ENCODE data around the gene VEZF1. TPM values are rescaled to one million over a fixed set of nuclear protein-coding genes. Genes with fewer than 3 reads are reported as not detected.
A peak's percentile ranks its signal among the peaks of the same experiment; 100 is the strongest.

VEZF1 gene
- total RNA-seq, 1 experiment from 2014 or later, result 78.1 TPM

DNA sequence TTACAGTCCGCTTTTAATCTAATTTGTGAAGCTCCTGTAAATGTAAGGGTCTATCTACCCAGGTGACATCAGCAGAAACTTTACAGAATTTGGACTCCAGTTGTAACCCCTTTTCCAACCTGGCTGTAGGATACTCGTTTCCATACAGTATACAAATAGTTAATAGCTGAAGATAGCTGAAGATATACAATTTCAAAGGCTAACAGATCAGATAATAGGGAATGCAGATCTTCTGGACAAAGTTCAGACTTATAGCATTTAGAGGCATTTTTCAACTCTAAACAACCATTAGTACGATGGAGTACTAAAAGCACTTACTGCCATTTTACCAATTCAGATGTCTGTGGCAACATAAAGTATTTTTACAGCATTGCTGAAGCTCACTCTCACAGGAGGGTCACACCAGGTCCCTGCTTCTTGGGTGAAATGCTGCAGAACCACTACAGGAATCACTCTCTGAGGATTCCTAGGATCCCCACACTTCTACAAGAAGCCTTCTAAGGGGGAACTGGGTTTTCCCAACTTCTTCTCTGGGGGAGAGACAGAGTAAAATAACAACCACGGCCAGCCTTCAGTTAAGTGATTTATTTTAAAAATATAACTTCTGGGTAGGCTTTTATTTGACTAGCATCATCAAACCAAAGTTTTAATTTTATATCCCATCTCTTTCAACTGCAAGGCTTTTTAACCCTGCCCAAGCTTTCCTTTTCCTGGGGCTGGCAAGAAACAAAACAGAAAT is 2.9 kb downstream of the VEZF1 start:
- Histone ChIP-seq H2AFZ (ENCODE audit: low read length) (no peak overlapping the region), H3K79me2 (ENCODE audit: low read length) (peaks cover 77% of the 10 kb centered on the region), H4K20me1 (ENCODE audit: low read length) (peaks cover 43% of the 10 kb centered on the region), H3K4me1 (ENCODE audit: insufficient read depth, low read length) (peaks cover 47% of the 10 kb centered on the region), H3K4me3 (ENCODE audit: low read length) (peak overlapping the region; percentile 80), H3K4me2 (ENCODE audit: low read length) (peak overlapping the region; percentile 96), H3K36me3 (ENCODE audit: low read depth, low read length) (peaks cover 50% of the 10 kb centered on the region), H3K9ac (ENCODE audit: low read length) (peak overlapping the region; percentile 24; the same call in 1 of the 2 replicates), H3K27me3 (ENCODE audit: low read length) (no peaks in the 10 kb centered on the region), H3K9me2 (replicated peaks; ENCODE audit: low read length) (no peaks in the 10 kb centered on the region), H3K27ac (ENCODE audit: low read length) (peak overlapping the region; percentile 40), H3K9me3 (ENCODE audit: low read length) (no peaks in the 10 kb centered on the region), H3F3A (ENCODE audit: low read length, unreplicated experiment) (peaks cover 10% of the 10 kb centered on the region)
- BruUV-seq (replicated peaks), result no TSS peak
- POLR2A ChIA-PET (ENCODE audit: unreplicated experiment), result interaction anchor here (1.0 to 1.1 kb wide), 4 partner anchors 22 to 106 kb away, joined by 4 to 12 read pairs (median 4); partner anchors contain the start of gene SRSF1
- DNase-seq, result no peak
- CTCF ChIA-PET, result interaction anchor here (0.5 to 2.7 kb wide), 6 partner anchors 9 to 188 kb away, joined by 3 to 25 read pairs (median 4); no protein-coding TSS in a partner anchor
- no peak for ATAC-seq
- intact Hi-C loops (cut with micrococcal nuclease), result loop anchor here (2.0 kb wide), 1 partner anchor 28 kb away; no protein-coding TSS in a partner anchor
- TF ChIP-seq EZH2phosphoT487 (IDR thresholded peaks at IDR 0.05; ENCODE audit: borderline replicate concordance, low read length) (no peak), EZH2 (IDR thresholded peaks at IDR 0.05; ENCODE audit: low read length, unreplicated experiment) (no peak)
- TF ChIP-seq, protein P1, sequence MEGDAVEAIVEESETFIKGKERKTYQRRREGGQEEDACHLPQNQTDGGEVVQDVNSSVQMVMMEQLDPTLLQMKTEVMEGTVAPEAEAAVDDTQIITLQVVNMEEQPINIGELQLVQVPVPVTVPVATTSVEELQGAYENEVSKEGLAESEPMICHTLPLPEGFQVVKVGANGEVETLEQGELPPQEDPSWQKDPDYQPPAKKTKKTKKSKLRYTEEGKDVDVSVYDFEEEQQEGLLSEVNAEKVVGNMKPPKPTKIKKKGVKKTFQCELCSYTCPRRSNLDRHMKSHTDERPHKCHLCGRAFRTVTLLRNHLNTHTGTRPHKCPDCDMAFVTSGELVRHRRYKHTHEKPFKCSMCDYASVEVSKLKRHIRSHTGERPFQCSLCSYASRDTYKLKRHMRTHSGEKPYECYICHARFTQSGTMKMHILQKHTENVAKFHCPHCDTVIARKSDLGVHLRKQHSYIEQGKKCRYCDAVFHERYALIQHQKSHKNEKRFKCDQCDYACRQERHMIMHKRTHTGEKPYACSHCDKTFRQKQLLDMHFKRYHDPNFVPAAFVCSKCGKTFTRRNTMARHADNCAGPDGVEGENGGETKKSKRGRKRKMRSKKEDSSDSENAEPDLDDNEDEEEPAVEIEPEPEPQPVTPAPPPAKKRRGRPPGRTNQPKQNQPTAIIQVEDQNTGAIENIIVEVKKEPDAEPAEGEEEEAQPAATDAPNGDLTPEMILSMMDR (conservative IDR thresholded peaks at IDR 0.05; ENCODE audit: low read depth, low read length), result no peak

DNA sequence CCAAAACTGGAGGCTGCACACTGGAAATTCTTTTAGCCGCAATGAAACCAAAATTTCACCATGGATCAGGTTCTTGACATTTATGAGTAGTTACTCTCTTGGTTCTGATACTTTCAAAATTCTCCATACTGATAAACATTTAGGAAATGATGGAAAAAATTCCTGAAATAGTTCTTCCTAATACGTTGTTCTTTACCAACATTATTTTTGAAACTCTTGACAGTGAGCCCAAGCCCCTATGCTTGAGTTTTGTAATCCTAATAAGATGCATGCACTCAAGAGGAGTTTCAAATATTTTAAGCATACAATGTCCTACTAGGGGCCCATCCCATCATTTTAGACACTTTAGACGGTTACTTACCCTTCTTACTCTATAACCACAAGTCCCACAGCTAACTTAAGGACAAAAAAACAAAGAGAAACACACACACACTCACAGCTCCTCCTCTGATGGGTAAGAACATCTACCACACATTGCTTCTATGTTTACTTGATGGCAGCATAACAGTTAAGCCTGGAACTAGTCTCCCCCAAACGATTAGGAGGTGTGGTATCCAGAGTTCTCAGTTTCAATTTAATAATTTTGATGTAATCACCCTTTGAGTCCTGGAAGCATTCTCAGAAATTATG is 3.7 kb downstream of the VEZF1 start:
- H4K20me1 ChIP-seq (ENCODE audit: low read length), result peaks cover 43% of the 10 kb centered on the region
- no peak for DNase-seq
- H3K9ac ChIP-seq (ENCODE audit: low read length), result no peak overlapping the region
- ATAC-seq, result no peak
- H3K4me1 ChIP-seq (ENCODE audit: insufficient read depth, low read length), result peaks cover 44% of the 10 kb centered on the region
- H3K4me3 ChIP-seq (ENCODE audit: low read length), result peak overlapping the region; percentile 80
- ChIA-PET POLR2A (ENCODE audit: unreplicated experiment) (no interaction called here), CTCF (interaction anchor here (0.5 kb wide), 1 partner anchor 124 kb away, joined by 9 read pairs; no protein-coding TSS in a partner anchor)
- intact Hi-C loops (cut with micrococcal nuclease), result loop anchor here (2.0 kb wide), 1 partner anchor 28 kb away; no protein-coding TSS in a partner anchor
- BruUV-seq (replicated peaks), result no TSS peak
- H3F3A ChIP-seq (ENCODE audit: low read length, unreplicated experiment), result peaks cover 6% of the 10 kb centered on the region
- no peaks in the 10 kb centered on the region for H3K27me3 ChIP-seq (ENCODE audit: low read length)
- H3K9me2 ChIP-seq (replicated peaks; ENCODE audit: low read length), result no peaks in the 10 kb centered on the region
- H3K27ac ChIP-seq (ENCODE audit: low read length), result no peak overlapping the region
- no peak overlapping the region for H2AFZ ChIP-seq (ENCODE audit: low read length)
- H3K79me2 ChIP-seq (ENCODE audit: low read length), result peaks cover 79% of the 10 kb centered on the region
- H3K36me3 ChIP-seq (ENCODE audit: low read depth, low read length), result peaks cover 57% of the 10 kb centered on the region
- no peaks in the 10 kb centered on the region for H3K9me3 ChIP-seq (ENCODE audit: low read length)
- peak overlapping the region; percentile 96 for H3K4me2 ChIP-seq (ENCODE audit: low read length)
- no peak for TF ChIP-seq EZH2 (IDR thresholded peaks at IDR 0.05; ENCODE audit: low read length, unreplicated experiment)
- TF ChIP-seq EZH2phosphoT487 (IDR thresholded peaks at IDR 0.05; ENCODE audit: borderline replicate concordance, low read length), result no peak
- TF ChIP-seq, protein P1 (conservative IDR thresholded peaks at IDR 0.05; ENCODE audit: low read depth, low read length), result no peak
